Kidney tubule cell (primary cell): ENCODE data around the gene KRTAP10-9.
"Not testable (repeated sequence)": the region's sequence is repeated elsewhere in the genome, so short reads cannot be mapped to it uniquely, and the experiment has no call there.

Source experiments
- DNase-seq: peaks from one replicate; pipeline ENCODE4 v3.0.0-alpha.2; 2018; ENCODE audit warnings: low spot score

KRTAP10-9 gene

DNA sequence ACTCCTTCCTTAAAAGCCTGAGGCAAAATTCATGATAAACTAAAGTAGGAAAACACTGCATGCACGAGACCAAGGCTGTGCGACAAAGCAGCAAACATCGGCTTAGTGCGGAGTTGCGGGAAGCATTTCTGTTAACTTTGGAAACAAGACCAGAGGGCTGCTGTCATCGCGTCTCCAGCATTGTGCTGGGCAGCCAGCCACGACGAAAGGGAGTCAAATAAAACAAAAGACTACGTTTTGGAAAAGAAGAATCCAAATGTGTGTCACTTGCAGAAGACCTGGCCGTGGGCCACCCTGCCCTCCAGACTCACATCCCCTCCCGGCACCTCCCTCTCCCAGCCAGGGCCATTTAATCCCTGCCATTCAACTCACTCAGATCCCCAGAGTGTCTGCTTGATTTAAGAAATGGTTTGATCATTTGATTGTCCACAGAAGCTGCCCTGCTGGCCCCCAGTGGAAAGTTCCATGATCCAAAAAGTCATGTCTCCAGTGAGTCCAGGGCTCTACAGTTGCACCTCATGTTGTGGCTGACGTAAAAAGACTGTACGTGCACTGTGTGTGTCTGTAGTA lies 16.9 kb downstream of the KRTAP10-9 start:
- DNase-seq, result no peak

DNA sequence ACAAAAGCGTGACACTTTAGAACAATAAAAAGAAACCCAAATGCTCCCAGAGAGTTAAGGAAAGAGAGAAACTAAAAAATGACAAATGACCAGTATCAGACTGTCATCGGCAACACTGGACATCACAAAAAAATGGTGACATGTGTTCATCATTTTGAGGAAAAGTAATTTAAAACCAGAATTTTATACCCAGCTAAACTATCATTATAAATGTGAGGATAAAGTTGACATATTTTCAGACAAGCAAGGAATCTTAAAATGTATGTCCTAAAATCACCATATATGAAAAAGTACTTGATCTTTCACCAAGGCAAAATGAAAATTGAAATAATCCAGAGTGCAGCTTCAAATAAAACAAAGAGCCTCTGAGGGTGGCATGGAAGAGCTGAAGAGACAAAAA lies 18.0 kb downstream of the KRTAP10-9 start:
- no peak for DNase-seq

DNA sequence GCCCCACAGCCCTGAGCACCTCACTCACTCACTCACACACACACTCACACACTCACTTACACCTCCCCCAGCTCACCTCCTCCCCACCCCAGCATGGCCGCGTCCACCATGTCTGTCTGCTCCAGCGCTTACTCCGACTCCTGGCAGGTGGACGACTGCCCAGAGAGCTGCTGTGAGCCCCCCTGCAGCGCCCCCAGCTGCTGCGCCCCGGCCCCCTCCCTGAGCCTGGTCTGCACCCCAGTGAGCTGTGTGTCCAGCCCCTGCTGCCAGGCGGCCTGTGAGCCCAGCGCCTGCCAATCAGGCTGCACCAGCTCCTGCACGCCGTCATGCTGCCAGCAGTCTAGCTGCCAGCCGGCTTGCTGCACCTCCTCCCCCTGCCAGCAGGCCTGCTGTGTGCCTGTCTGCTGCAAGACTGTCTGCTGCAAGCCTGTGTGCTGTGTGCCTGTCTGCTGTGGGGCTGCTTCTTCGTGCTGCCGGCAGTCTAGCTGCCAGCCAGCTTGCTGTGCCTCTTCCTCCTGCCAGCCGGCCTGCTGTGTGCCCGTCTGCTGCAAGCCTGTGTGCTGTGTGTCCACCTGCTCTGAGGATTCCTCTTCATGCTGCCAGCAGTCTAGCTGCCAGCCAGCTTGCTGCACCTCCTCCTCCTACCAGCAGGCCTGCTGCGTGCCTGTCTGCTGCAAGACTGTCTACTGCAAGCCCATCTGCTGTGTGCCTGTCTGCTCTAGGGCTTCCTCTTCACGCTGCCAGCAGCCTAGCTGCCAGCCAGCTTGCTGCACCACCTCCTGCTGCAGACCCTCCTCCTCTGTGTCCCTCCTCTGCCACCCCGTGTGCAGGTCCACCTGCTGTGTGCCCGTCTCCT lies 19.7 kb downstream of the KRTAP10-9 start, which contains the start of gene KRTAP10-11:
KRTAP10-11 (plus strand) TSS at position 49 of the 856 bp plus-strand sequence; CDS start at position 94, 45 bp downstream.
- DNase-seq, result not testable (repeated sequence)

DNA sequence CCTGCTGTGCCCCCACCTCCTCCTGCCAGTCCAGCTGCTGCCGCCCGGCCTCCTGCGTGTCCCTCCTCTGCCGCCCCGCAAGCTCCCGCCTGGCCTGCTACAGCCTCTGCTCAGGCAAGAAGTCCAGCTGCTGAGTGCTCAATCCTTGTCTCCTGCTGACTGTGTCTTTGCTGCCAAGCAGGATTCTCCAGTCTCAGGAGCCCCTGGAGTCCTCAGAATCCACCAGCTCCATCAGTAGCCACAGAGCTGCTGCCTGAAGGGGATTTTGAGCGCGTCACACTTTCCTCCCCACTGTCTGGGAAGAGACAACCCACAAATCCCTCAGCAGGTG lies 20.3 kb downstream of the KRTAP10-9 start:
- DNase-seq, result no peak

DNA sequence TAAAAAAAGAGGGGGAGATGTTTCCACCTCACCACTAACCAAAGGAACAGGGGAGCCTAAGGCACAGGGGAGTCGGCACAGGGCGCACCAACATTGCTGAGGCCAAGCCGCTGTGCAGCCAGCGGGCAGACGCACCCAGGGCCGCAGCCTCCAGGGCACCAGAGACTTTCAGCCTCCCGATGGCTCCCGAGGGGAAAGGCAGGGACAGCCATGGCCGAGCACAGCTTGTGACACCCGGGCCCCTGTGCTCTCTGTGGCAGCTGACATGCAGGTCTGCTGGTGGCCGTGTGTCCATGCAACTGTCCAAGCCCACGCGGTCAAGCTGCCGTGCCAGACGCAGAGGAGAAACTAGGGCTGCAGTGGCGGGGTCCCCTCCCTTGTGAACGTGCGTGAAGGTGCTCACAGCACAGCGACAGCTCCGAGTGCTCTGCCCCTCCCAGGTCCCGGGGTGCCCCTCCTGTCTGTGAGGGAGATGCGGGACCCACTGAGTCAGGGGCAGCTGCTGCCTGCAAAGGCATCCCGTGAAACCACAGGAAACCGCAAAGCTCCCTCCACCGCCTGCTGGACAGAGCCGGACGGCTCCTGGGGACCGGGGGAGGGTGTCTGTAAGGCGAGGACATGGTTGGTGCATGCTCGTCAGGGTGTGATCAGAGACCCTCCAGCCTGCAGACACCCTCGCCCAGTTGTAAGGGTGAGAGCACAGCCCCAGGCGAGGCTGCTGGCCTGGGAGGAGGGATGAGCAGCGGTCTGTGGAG lies 21.8 kb downstream of the KRTAP10-9 start:
- no peak for DNase-seq

DNA sequence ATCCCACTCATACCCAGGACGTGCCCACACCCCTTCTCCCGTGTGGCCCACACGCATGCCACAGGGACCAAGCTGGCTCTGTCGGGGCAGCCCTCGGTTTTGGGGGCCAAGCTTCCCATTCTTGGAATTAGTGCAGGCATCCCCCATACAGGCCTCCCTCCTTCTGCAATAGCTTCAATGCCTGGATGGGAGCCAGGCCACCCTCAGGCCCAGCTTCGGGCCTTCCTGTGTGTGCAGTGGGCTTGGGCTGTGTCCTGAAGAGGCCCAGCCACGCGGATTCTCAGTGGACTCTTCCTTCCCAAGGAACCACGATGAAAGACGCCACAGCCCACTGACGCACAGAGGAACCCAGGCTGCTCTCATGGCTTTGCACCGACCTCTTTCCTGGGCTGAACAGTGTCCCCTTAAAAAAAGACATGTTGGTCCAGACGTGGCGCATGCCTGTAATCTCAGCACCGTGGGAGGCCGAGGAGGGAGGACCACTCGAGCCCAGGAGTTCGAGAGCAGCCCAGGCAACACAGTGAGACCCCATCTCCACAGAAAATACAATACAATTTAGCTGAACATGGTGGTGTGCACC lies 22.7 kb downstream of the KRTAP10-9 start:
- no peak for DNase-seq

DNA sequence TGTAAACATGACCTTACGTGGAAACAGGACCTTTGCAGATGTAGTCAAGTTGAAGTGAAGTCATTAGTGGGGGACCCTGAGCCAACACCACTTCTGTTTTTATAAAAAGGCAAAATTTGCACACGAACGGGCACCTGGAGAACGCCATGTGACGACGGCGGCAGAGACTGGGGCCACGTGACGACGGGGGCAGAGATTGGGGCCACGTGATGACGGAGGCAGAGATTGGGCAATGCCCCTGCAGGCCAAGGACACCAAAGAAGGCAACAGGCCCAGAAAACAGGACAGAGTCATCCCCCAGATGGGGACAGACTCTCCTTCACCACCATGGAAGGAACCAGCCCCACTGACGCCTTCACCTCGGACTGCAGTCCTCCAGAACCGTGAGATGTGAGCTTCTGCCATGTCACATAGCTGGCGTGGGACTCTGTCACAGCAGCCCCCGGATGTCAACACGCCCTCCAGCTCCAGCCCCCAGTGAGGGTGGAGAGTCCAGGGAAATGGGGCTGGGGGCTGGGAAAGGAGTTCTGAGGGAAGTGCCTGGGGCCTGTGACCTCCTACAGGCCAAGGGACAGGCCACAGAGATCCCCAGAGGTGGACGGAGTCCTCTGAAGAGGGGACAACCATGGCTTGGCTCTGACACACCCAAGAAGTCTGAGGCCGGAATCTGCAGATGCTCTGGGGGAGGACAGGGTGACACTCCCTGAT lies 23.5 kb downstream of the KRTAP10-9 start:
- no peak for DNase-seq

DNA sequence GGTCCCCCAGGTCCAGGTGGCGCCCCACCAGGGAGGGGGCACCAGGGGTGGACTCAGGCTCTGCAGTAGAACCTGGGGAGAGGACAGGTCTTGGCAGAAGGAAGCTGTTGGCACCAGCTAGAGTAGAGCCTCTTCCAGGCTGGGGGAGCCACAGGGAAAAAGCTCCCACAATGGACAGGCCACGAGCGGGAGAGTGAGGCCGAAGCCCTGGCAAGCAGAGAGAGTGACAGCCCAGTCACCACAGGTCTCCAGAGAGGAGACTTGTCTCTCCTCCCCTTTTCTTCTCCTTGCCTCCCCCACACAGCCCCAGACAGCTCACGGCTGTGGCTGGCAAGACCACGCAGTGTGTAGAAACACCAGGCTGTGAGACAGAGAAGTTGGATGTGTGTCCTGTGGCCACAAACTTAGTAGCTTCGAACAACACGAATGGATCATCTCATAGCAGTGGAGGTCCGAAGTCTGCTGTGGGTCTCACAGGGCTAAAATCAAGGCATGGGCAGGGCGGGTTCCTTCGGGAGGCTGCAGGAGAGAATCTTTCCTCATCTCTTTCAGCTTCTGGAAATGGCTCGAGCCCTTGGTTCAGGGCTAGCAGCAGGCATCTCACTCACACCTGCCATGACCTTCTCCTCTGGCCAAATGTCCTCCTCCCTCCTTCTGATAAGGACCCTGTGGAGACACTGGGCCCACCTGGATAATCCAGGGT lies 24.2 kb downstream of the KRTAP10-9 start:
- DNase-seq, result no peak

DNA sequence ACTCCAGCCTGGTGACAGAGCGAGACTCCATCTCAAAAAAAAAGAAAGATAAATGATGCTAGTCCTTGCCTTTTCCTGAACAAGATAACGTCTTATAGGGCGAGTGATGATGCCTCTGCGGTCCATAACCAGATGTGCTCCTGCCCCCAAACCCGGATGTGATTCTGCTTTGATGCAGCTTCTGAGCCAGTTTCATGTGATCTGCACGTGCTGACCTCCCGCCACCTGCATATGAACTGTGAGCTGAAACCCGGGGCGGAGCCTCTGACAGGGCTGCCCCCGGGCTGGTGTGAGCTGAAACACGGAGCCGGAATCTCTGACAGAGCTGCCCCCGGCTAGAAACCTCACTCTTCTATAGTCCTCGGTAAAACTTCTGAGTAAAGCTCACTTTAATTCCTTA lies 26.2 kb downstream of the KRTAP10-9 start:
- DNase-seq, result no peak

DNA sequence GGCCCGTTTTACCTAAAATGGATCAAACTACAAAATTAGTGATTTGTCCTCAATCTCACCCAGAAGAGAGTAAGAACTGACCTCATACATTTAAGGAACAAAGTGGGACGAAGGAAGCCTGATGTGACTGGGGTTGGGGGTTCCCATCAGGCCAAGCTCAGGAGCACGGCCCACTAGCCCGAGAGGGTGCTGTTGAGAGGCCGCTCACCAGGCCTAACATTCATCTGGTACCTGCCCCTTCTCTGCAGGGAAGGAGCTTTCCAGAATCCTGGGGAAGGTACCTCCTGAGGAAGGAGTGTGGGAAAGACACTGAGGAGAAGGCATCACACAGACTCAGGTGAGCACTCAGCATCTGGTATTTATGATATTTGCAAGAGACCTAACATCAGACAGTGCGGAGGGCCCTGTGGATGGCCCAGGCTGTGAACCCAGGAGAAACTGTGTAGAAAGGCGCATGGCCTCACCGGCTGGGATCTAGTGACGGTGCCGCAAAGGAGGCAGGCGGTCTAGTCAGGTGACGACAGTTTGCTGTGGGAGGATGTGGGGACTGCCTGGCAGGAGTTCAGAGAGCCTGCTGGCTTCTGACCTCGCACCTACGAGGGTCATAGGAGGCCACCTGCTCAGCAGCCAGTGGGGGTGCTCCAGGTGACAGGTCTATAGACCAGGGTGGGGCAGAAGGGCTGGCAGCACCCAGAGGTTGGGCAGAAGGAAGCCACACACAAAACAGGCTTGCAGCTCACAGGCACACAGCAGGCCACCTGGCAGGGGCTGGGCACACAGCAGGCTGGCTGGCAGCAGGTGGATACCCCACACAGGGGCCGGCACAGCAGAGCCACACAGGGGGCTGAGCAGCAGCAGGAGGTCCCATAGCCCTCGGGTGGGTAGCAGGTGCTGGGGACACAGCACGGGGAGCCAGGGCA lies 27.0 kb downstream of the KRTAP10-9 start:
- DNase-seq, result no peak

DNA sequence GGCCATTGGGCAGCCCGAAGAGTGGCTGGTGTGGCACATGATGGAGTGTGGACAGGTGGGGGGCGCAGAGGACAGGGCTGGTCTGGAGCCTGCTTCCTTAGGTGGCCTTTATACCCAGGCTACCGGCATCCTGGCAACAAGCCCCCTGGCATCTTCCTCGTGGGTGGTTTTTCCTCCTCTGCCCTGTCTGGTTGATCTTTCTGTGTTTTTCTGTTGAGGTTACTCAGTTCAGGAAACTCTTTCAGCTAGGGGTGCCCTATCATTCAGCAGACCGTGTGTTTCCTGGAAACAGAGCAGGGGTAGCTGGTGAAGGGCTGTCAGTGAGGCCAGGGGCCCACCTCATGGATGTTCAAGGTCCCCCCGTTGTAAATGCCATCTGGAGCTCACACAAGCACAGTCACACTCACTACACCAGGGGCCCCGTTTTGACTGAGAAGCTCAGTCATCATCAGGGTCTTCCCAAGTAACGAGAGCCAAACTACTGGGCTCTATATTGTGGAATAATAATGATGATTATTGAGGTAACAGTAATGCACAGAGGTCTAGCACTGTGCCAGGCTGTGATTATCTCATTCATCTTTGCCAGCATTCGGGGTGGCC lies 27.8 kb downstream of the KRTAP10-9 start, which contains the start of gene KRTAP12-4:
KRTAP12-4 (minus strand) TSS at position 84 of the 600 bp plus-strand sequence; CDS start at position 39, 45 bp downstream.
- DNase-seq, result no peak

DNA sequence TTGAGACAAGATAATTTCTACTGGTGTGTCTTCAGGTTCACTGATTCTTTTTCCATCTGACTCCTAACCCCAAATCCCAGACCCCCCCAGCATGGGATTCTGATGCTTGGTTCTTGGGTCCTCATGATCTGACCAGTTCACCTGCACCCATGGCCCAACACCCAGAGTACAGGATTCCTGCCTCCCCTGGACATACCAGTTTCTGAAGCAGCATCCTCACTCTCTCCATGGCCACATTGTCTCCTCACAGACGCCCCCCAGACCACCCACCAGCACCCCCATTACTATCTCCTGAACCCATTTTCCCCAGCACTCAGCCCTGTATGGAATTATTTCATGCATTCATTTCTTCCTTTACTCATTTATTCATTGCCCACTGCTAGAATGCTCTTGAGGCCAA lies 30.0 kb downstream of the KRTAP10-9 start:
- DNase-seq, result no peak

DNA sequence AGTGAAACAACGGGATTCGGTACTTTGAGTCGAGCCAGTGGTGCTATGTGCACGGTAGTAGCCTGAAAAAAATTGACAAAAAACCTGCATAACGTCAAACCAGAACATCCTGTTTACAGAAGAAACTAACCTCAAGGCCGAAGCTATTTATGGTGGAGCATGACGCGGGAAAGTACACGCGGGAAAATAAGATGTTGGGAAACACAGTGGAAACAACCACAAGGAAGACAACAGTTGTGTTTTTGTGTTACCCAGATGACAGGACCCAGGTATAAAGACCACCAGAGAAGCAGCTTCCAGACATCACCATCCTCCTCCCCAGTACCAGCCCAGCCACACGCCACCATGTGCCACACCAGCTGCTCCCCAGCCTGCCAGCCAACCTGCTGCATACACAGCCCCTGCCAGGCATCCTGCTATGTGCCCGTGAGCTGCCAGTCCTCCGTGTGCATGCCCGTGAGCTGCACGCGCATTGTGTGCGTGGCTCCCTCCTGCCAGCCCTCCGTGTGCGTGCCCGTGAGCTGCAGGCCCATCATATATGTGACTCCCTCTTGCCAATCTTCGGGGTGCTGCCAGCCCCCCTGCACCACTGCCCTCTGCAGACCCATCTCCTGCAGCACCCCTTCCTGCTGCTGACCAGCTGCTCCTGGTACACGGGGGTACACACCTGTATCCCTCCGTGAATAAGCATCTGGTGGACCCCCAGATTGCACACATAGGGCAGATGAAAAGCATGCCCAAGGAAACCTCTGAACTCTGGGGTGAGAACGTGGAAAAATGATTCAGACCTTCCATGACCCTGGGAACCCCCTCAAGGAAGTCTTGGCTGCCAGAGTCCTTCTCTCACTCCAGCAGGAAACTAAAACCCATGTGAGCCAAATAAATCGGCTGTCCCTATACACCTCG lies 31.0 kb downstream of the KRTAP10-9 start, which contains the start of gene KRTAP12-3:
KRTAP12-3 (plus strand) TSS at position 298 of the 906 bp plus-strand sequence; CDS start at position 346, 48 bp downstream.
- no peak for DNase-seq

DNA sequence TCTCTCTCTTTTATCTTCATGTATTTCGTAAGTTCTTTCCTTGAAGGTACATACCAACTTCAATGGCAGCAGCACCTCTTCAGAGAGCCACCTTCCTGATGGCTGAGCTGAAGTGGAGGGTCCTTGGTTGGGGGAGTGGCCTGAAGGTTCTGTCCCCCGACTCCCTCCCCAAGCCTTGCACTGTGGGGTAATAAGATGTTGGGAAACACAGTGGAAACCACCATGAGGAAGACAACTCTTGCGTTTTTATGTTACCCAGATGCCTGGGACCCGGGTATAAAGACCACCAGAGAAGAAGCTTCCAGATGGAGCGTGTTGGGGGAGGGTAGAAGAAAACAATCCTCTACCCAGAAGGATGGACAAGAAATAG lies 31.6 kb downstream of the KRTAP10-9 start:
- DNase-seq, result no peak

DNA sequence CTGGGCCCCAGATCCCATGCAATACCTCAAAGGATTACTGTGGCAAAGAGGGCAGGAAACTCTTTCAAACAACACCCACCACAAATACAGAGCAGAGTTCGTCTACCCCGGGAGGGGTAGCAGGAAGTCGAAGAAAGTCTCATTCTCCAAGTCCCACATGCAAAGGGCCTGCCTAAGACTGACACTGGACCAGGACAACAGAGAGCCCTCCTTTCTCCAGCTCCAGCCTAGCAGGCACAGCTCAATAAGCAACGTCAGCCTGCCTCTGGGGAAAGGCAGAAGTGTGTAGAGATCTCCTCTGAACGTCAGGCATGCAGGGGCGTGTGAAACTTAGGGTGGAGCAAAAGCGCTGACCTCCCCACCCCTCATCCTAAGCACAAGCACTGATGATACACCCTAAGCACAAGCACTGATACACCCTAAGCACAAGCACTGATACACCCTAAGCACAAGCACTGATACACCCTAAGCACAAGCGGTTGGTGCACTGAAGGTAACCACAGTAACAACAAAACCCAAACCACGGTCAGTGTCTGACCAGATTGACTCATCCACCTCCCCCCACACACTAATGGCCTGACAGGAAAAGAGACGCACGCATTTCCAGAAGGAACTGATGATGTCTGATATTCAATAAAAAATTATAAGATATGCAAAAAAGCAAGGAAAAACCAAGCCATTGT lies 32.2 kb downstream of the KRTAP10-9 start:
- no peak for DNase-seq

DNA sequence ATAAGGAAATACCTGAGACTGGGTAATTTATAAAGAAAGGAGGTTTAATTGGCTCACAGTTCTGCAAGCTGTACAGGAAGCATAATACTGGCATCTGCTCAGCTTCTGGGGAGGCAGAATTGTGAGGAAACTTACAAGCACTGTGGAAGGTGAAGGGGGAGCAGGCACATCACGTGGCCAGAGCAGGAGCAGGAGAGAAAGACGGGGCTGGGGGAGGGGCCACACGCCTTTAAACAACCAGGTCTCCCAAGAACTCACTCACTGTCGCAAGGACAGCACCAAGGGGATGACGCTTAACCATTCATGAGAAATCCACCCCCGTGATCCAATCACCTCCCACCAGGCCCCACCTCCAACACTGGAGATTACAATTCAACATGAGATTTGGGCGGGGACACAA lies 34.7 kb downstream of the KRTAP10-9 start:
- not testable (repeated sequence) for DNase-seq

DNA sequence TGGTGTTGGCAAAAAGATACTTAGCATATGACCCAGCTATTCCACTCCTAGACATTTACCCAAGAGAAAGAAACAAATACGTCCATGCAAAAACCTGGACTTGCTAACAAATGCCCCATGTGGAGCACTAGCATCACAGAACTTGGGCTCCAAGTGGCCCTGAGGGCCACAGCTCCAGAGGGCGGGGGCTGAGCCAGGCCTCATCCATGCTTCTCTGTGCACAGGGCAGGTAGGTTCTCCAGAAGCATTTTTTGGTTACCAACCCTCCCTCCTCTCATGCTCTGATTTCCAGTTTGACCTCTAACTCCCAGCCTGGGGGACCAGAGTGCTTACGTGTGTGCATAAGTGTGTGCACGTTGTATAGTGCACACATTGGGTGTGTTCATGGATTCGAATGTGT lies 37.8 kb downstream of the KRTAP10-9 start:
- no peak for DNase-seq
